GM15510 (cell line): ENCODE measurements around the gene LASP1NB.

ENCODE experiments used
- POLR2A ChIP-seq: IDR thresholded peaks from 3 replicates; pipeline ENCODE4 v1.6.1; 2011; ENCODE audit warnings: borderline replicate concordance; ENCODE audit not compliant: insufficient read length; ENCODE audit errors: extremely low read depth

The LASP1NB gene

DNA sequence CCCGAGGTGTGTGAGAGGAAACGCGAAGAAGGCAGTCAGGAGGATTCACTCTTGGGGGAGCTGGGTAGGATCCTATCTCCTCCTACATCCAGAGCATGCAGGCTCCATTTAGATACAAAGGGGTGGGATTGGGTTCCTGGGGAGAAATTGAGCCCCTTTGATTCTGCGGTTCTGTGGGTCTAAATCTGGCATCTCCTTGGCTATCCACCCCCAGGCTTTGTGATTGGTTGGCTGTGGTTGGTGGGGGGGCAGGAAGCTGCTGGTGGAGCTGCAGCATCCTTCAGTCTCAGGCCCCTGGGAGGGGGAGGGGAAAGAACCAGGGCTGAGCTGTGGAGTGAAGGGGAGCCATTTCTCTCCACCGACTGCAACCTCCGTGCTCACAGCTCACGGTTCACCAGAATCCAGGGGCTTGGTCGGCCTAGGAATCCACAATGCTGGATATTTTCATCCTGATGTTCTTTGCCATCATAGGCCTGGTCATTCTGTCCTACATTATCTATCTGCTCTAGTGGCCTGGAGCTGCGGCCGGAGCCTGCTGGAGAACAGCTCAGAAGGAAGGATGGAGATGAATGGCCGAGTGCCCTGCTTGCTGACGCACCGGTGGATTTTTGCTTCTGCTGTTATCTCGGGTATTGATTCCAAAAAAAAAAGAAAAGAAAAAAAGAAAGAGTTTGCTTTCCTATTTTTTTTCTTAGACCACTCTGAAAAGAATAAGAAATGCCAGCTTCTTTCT lies at the start of gene LASP1NB:
Gene LASP1NB (plus strand): TSS at position 352 of the 733 bp plus-strand sequence.
- TF ChIP-seq POLR2A: no peak

DNA sequence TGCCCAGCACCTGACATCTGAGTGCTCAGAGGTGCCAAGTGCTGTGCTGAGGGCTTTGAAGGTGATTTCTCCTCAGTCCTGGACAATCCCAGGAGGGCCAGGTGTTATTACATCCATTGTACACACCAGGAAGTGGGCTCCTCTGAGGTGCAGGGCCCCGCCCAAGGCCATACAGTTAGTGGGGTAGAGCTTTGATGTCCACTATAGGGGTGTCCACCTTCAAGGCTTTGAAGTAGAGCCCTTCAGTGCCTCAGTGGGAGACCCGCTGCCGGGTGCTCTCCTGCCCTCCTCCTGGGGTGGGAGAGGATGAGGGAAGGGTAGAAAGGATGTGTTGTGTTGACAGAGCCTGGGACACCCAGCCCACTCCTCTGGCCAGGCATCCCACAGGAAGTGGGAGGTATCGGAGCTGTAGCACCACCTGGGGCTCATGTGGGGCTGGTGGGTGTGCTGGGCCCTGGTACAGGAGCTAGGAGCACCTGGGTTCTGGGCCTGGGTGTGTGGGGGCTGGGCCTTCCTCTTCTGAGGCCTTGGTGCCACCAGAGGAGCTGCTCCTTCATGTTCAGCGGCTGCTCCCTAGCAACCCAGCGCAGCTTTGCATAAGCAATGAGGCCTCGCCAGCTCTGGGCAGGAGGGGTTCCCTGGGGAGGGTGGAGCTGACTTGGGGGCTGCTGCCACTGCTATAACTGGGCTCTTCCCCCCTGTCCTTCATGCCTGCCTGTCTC lies 48.1 kb upstream of the LASP1NB start:
- TF ChIP-seq POLR2A: no peak

DNA sequence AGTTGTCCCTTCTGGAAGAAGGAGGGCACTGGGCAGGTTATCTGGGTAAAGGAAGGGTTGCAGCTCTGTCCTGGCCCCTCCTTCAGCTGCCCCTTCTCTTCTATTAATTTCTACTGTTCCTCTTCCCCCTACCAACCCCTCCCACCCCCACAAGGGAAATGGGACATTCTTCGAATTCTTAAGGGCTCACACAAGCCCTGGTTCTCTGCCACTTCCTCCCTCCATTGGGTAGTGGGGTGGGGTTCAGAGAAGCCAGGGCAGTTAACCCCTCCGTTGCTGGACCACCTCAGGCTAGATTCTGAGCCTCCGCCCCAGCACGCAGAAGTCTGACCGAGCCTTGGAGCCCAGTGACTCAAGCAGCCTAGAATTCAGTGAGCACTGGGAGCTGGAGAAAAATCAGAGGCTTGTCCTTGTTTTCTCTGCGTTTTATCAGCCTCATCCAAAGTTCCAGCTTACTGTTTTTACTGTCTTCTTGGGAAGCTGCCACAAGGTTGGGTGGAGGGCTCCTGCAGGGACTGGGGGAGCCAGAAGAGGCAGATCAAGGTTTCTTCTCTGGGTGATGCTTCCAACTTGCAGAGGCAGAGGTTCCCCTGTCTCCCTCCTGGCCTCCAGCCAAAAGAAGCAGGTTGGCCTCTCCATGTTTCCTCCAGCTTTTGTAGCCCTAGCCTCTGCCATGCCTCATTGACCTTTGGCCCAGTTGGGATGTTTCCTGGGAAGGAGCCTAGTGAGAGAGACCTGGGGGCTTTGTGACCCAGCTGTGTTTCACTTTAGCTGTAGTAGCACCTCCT lies 45.3 kb upstream of the LASP1NB start:
- no peak for TF ChIP-seq POLR2A

DNA sequence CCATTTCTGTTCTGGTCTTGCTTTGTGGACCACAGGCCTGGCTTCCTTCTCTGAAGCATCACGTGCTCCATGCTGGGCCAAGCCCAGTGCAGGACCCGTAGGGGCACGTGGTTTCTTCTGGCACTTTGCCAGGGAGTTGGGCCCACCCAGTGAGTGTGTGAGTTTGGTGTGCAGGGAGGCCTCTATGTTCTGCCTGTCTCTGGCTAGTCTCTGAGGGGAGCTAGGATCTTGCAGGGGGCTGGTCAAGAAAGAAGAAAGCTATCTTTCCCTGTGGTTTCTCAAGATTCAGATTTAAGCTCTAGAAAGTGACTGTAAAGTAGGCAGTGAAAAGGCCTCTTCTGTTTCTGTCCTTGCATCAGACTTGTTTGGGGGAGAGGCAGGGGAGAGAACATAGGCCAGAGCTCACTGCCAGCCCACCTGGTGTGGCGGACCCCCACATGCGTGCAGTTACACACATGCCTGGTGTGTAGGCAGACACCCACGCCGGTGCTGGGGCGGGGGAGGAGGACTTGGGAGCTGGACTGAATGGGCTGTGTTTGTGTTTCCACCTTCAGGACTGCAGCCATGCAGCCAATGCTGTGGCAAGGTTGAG lies 43.7 kb upstream of the LASP1NB start:
- TF ChIP-seq POLR2A: no peak

DNA sequence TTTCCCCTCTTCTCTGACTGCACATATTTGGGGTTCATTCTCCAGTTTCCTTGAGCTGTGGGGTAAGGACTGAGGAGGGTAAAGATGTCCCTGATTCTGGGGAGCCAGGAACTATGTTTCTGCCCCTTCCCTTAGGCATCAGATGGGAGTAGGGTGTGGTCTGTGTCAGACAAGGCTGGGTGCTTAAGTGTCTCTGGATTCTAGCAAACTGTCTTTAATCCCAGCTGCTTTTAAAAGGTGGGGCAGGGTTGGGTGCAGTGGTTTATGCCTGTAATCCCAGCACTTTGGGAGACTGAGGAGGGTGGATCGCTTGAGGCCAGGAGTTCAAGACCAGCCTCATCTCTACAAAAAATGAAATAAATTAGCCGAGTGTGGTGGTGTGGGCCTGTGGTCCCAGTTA lies 42.5 kb upstream of the LASP1NB start:
- no peak for TF ChIP-seq POLR2A

DNA sequence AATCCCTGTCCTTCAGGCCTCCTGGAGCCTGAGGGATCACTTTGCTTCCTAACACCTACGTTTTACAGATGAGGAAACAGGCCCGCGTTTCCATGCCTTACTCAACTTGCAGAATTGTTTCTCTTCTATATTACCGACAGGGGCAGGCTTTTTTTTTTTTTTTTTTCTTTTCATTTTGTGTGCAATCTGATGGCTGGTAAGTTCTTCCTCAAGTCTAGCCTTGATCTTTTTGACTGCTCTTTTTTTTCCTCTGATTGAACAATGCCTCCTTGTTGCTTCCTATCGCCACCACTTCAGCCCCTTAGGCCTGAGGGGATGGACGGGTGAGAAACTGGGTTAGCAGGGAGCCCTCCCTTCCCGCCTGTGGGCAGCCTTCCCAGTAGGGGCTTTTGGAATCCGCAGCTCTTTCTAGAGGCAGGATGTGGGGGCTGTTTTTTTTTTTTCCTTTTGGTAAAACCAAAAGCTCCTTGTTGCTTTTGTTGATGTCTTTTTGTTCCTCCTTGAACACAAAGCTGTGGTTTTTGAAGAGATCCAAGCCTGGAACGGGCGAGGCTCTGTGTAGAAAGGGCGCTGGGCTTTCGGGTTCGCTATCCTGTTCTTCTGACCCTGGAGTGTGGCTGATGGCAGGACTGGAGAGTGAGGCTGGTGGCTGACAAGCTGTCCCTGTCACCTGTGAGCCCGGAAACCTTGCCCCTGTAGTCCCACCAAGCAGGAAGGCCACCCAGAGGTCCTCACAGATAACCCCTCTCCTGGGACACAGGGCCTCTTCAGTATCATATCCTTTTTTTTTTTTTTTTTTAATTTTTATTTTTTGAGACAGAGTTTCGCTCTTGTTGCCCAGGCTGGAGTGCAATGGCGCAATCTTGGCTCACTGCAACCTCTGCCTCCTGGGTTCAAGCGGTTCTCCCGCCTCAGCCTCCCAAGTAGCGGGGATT lies 41.6 kb upstream of the LASP1NB start:
- no peak for TF ChIP-seq POLR2A

DNA sequence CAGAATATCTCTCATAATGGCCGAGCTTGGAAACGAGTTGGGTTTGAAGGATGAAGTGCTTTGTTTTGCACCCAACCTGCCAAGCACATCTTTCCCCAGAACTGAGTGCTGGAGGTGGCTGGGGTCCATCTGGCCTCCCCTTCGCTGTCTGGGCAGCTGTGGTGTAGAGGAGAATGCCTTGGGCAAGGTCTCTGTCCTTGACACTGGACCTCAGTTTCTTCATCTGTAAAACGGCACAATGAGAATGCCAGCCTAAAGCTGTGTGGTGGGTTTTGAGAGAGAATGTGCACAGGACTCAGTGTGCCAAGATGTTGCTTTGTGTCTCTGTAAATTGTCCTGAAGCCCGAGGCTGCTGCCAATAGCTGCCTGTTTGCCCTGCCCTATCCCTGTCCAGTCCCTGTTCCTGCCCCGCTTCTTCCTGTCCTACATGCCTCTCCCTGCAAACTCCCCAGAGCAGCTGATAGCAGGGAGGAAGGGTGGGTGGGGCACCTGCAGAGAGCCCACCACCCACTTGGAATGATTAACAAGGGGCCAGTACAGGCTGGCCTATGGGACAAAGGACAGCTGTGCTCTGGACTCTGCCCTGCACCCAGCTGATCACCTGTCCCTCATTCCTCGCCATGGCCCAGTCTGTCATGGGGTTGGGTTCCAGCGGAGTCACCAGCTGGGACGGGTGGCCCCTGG lies 40.2 kb upstream of the LASP1NB start:
- no peak for TF ChIP-seq POLR2A

DNA sequence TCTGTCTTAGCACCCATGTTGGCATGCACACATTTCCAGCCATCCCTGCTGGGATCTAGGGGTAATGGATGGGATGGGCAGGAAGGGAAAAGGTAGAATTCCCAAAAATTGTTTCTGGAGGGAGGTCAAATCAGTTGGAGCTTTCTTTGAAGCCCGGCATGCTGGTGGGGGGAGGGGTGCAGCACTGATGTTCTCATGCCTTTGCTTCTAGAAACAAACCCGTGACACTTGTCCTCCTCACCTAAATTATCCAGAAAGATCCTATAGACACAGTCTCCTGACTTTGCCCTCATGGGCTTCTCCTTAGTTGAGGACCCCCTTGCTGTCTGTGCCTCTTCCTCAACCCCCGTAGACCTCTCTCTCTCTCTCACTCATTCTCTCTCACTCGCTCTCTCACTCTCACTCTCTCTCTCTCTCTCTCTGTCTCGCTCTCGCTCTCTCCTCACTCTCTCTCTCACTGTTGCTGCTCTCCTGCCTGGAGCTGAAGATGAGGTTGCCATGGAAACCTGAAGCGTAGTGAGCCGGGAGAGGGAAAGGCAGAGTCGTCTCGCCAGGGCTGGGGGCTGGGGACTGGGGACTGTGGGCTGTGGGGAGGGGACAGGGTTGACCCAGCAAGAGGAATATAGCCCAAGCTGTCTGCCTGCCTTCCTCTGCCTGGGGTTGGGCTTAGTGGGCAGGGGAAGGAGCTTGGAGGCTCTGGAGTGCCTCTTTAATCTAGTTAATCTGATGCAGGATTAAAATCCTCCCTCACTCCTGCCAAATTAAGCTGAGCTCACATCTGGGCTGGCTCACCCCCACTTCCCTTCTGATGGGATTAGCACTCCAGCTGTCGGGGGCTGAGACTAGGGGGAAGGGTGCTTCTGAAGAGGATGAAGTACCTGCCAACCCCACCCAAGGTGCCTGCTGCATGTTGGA lies 39.4 kb upstream of the LASP1NB start:
- no peak for TF ChIP-seq POLR2A

DNA sequence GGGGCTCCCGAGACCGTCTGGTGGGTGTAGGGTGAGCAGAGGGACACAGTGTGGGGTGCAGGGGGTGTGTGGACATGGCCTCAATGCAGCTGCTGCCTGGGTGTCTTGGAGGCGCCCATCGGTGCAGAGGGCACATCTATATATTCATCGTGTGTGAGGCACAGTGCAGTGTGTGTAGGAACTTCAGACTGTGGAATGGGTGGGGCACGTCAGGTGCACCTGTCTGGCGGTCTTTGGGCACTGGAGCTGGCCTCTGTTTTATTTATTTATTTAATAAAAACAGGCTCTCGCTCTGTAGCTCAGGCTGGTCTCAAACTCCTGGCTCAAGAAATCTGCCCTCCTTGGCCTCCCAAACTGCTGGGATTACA lies 38.8 kb upstream of the LASP1NB start:
- TF ChIP-seq POLR2A: no peak

DNA sequence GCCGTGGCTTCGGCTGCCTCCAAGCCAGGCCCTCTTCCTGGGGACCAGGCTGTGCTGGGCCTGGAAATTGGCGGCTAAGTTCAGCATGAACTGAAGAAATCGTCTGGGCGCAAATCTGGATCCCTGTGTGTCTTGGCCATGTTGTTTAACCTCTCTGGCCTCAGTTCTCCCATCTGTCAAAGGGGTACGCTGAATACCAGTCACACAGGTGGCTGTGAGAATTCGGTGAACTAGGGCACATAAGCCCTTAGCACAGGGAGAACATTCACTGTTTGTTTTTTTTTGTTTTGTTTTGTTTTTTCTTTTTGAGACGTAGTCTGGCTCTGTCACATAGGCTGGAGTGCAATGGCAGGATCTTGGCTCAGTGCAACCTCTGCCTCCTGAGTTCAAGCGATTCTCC lies 36.6 kb upstream of the LASP1NB start:
- no peak for TF ChIP-seq POLR2A

DNA sequence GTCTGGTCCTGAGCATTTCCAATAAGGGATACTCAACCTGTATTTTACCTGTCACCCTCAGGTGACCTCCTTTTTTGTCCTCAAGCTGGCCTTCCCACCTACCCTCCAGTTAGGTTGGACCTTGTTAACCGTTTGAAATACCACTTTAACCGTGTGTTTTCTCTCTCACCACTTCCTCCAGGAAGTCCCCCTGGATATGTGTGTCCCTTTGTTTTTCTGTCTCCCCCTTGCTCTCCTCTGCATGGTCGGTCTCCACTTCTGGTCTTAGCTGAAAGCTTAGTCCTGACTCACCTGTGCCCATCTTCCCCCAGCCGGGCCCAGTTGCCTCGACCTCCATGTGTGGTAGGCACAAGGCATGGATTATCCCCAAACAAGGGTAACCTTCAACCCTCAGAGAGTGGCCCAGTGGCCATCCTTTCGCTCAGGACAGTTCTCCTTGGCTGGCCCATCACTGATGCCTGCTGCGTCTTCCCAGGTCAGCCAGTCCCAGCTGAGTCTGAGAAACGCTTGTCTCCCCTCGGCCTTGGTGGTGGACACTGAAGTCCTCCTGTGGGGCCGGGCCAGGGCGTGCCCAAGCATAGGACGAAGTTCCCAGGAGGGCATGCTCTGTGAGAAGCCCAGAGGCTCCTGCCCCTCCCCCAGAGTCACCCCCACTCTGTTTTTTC lies 35.5 kb upstream of the LASP1NB start:
- TF ChIP-seq POLR2A: no peak

DNA sequence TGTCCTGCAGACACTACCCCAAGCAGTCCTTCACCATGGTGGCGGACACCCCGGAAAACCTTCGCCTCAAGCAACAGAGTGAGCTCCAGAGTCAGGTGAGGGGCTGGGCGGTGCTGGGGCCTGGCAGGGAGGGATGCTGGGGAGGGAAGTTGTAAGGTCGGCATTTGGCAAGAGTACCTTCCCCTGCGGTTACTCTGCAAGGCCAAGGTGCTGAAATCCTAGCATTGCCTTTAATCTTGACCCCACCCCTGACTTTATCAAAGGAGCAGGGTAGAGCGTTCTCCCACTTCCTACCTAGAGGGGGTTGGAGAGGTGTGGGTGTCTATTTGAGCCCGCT lies 35.0 kb upstream of the LASP1NB start:
- TF ChIP-seq POLR2A: no peak
